Fibroblast of lung (primary cell): ENCODE data around the gene TRIM54. TPM values are rescaled to one million over a fixed set of nuclear protein-coding genes. Genes with fewer than 3 reads are reported as not detected.

Experiments used
- DNase-seq, 2 donors: peaks; one replicate each; pipeline versions ENCODE4 v3.0.0 to v3.0.0-alpha.2; 2010; ENCODE audit warnings: low read depth in 2 of 2
- H2AFZ ChIP-seq: 2 replicates; pipeline ENCODE4 v1.5.1; 2012; ENCODE audit warnings: low read length, control low read depth, inconsistent platforms
- H3K27ac ChIP-seq: 2 replicates; pipeline ENCODE4 v1.5.1; 2011; ENCODE audit warnings: low read length, control low read depth; ENCODE audit not compliant: insufficient read depth
- H3K27me3 ChIP-seq: 2 replicates; pipeline ENCODE4 v1.5.1; 2011; ENCODE audit warnings: mild to moderate bottlenecking, low read length; ENCODE audit not compliant: control insufficient read depth, insufficient read depth
- H3K36me3 ChIP-seq: 2 replicates; pipeline ENCODE4 v1.5.1; 2011; ENCODE audit warnings: low read length; ENCODE audit not compliant: control insufficient read depth, insufficient read depth
- H3K4me1 ChIP-seq: 2 replicates; pipeline ENCODE4 v1.5.1; 2011; ENCODE audit warnings: low read length; ENCODE audit not compliant: control insufficient read depth, insufficient read depth; ENCODE audit errors: extremely low read depth
- H3K4me2 ChIP-seq: 2 replicates; pipeline ENCODE4 v1.5.1; 2011; ENCODE audit warnings: low read length, control low read depth; ENCODE audit not compliant: insufficient read depth; ENCODE audit errors: extremely low read depth
- H3K4me3 ChIP-seq, 4 experiments: fragments of 200-600 bp in 1 of 4; sonication (generic) in 1 of 4; replicated peaks in 1 of 4; 2 replicates each; pipeline ENCODE4 v1.5.1; 2011 to 2016; ENCODE audit warnings: low read length in 4 of 4, low read depth in 3 of 4, mild to moderate bottlenecking in 3 of 4, control low read depth in 2 of 4, inconsistent platforms in 1 of 4, mixed read lengths in 1 of 4; ENCODE audit not compliant: insufficient read depth in 1 of 4; ENCODE audit errors: control extremely low read depth in 1 of 4
- H3K79me2 ChIP-seq: 2 replicates; pipeline ENCODE4 v1.5.1; 2012; ENCODE audit warnings: mild to moderate bottlenecking, low read length, inconsistent platforms; ENCODE audit not compliant: control insufficient read depth, insufficient read depth
- H3K9ac ChIP-seq: 2 replicates; pipeline ENCODE4 v1.5.1; 2011; ENCODE audit warnings: mild to moderate bottlenecking, low read length, control low read depth; ENCODE audit not compliant: insufficient read depth
- H3K9me3 ChIP-seq: 2 replicates; pipeline ENCODE4 v1.5.1; 2012; ENCODE audit warnings: low read depth, low read length; ENCODE audit not compliant: control insufficient read depth, insufficient read depth
- H4K20me1 ChIP-seq: 2 replicates; pipeline ENCODE4 v1.5.1; 2011; ENCODE audit warnings: low read length; ENCODE audit not compliant: control insufficient read depth, insufficient read depth; ENCODE audit errors: extremely low read depth
- CTCF ChIP-seq, 2 donors: IDR thresholded peaks in 1 of 2; conservative IDR thresholded peaks in 1 of 2; 1 replicate in 1 of 2; 2 replicates in 1 of 2; pipeline ENCODE4 v1.5.1; 2011 to 2012; ENCODE audit warnings: low read length in 2 of 2, control low read depth in 1 of 2, inconsistent platforms in 1 of 2, low read depth in 1 of 2, mild to moderate bottlenecking in 1 of 2
- EZH2 ChIP-seq: IDR thresholded peaks from 2 replicates; pipeline ENCODE4 v1.5.1; 2012; ENCODE audit warnings: low read length, control low read depth, mild to moderate bottlenecking; ENCODE audit errors: missing control alignments
- polyA plus RNA-seq, 2 donors: library from polyadenylated mRNA; depleted of rRNA in 1 of 2; stranded (reverse) in 1 of 2; unstranded in 1 of 2; fragments of >200 nt; gene quantifications; 2 replicates each; pipeline ENCODE4 v1.2.1, GENCODE V29; 2011 to 2012; ENCODE audit warnings: missing spikeins in 1 of 2
- total RNA-seq: library from RNA; depleted of rRNA; stranded (reverse); fragments of >200 nt; gene quantifications from 2 replicates; pipeline ENCODE4 v1.2.1, GENCODE V29; 2014

The TRIM54 gene
- total and polyA plus RNA-seq, 2 donors (not counting 1 experiment from before 2014, with no cell fraction given): 0.17 TPM; not detected in 1

- TF ChIP-seq CTCF (conservative IDR thresholded peaks at IDR 0.05 in 1 of 2, IDR thresholded peaks at IDR 0.05 in 1 of 2; ENCODE audit: low read depth in 1 of 2, low read length in 2 of 2) (no peak), EZH2 (no peak)
- no peaks in the 10 kb centered on the region for H3K27me3 ChIP-seq
- peaks cover 7% of the 10 kb centered on the region for H3K4me1 ChIP-seq
- H4K20me1 ChIP-seq: no peaks in the 10 kb centered on the region
- no peak overlapping the region for H3K4me3 ChIP-seq
- H3K9ac ChIP-seq: no peak overlapping the region
- H2AFZ ChIP-seq: no peak overlapping the region
- no peaks in the 10 kb centered on the region for H3K36me3 ChIP-seq
- no peaks in the 10 kb centered on the region for H3K79me2 ChIP-seq
- H3K9me3 ChIP-seq: no peaks in the 10 kb centered on the region
- H3K27ac ChIP-seq: no peak overlapping the region
- no peak overlapping the region for H3K4me2 ChIP-seq
- no peak for DNase-seq
Measured at GRCh38 chr2:27285481-27285880, 3.3 kb downstream of the TRIM54 start.

- no peak for TF ChIP-seq CTCF (conservative IDR thresholded peaks at IDR 0.05 in 1 of 2, IDR thresholded peaks at IDR 0.05 in 1 of 2; ENCODE audit: low read depth in 1 of 2, low read length in 2 of 2)
- Histone ChIP-seq H3K27me3 (peaks cover 6% of the 10 kb centered on the region), H2AFZ (no peak overlapping the region), H3K4me2 (no peak overlapping the region), H3K9me3 (no peaks in the 10 kb centered on the region), H4K20me1 (no peaks in the 10 kb centered on the region), H3K4me1 (no peaks in the 10 kb centered on the region), H3K9ac (no peak overlapping the region), H3K36me3 (no peaks in the 10 kb centered on the region), H3K4me3 (no peak overlapping the region), H3K27ac (no peak overlapping the region), H3K79me2 (no peaks in the 10 kb centered on the region)
- no peak for DNase-seq
Measured at GRCh38 chr2:27288610-27289009, 6.4 kb downstream of the TRIM54 start.

GRCh38 chr2:27290549-27290948 is 8.3 kb downstream of the TRIM54 start:
- Histone ChIP-seq H3K4me2 (no peak overlapping the region), H3K79me2 (no peaks in the 10 kb centered on the region), H3K4me1 (peaks cover 4% of the 10 kb centered on the region), H3K9me3 (no peaks in the 10 kb centered on the region), H3K27me3 (peaks cover 6% of the 10 kb centered on the region), H3K27ac (no peak overlapping the region), H4K20me1 (no peaks in the 10 kb centered on the region), H3K4me3 (no peak overlapping the region), H2AFZ (no peak overlapping the region), H3K9ac (no peak overlapping the region), H3K36me3 (no peaks in the 10 kb centered on the region)
- TF ChIP-seq EZH2 (no peak), CTCF (conservative IDR thresholded peaks at IDR 0.05 in 1 of 2, IDR thresholded peaks at IDR 0.05 in 1 of 2; ENCODE audit: low read depth in 1 of 2, low read length in 2 of 2) (no peak)
- DNase-seq: no peak
